DMS153 treated with DMSO at 0.1 percent for 48 hours (cell line): ENCODE data around the gene MYD88.

Experiments used
- DNase-seq: peaks from one replicate; lab custom pipeline; 2025; ENCODE audit not compliant: unreplicated experiment; lab: John Stamatoyannopoulos, UW

The MYD88 gene

DNA sequence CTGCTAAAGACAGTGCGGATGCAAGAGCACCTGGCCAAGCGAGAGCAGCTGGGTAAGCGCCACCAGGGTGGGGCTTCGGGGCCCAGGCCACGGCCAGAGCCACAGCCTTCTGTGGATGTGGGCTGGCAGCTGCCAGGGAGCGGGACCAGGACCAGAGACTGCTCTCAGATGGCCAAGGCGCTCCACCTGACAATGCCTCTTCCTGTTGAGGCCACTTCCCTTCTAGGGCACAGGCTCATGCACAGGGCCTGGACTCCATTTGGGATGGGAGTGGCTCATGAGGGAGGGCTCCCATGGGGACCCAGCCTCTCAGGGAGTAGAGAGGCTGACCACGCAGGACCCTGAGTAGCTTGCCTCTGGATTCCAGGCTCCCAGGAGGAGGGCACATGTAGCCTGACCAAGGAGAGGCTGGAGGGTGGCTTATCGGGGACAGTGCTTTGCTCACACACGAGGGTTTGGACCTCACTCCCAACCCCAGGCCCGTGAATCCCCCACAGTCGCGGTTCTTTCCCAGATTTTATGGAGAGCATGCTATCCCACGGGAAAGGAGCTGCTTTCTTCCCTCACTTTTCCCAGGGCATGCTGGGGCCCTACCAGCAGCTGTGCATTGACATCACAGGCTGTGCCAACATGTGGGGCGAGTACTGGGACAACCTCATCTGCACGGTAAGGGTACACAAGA, 26.6 kb upstream of the MYD88 start:
- DNase-seq: no peak

DNA sequence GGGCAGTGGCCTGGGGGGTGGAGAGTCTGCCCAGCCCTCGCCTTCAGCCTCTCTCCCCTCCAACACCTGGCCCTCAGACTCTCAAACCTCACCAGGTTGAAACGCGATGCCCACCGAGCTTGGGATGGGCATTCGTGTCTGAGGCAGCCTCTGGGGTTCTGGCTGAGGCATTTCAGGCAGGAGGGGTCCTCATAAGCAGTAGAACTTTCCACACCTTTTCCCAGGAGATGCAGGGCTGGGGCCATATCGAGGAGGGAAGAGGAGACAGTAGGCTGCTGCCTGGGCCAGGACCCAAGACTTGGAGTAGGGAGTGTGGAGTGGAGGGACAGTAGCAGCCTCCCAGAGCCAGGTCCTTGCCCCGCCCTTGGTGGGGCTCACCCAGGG, 26.1 kb upstream of the MYD88 start:
- DNase-seq: no peak

DNA sequence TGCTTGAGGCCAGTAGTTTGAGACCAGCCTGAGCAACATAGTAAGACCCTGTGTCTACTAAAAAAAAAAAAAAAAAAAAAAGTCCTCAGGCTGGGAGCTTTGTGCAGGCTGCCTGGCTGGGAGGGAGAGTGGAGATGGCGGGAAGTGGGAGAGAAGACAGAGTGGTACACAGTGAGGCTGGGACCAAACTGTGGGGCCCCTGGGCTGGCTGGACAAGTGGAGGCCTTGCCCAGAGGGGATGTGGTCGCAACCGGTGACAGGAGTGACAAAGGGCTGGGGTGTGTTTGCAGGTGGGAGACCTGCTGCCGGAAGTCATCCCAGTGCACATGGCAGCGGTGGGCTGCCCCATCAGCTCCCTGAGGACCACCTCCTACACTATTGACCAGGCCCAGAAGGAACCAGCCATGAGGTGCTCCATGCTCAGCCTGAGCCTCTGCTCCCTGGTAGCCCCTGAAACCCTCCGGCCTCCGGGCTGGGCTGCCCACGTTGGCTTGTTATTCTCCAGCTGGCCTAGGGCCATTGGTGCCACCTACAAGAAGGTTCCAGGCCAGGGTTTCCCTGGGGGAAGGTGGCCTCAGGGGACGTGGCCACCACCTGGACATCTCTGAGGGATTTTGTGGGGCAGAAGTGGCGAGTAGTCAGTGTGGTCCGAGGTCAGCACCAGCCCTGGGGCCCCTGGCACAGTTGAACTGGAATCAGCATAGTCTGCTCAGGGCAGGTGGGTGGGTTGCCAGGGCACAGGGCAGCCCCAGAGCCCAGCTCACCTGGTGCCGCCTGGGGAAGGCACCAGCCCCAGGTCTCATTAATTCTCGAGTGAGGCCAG, 24.2 kb upstream of the MYD88 start:
- DNase-seq: no peak

DNA sequence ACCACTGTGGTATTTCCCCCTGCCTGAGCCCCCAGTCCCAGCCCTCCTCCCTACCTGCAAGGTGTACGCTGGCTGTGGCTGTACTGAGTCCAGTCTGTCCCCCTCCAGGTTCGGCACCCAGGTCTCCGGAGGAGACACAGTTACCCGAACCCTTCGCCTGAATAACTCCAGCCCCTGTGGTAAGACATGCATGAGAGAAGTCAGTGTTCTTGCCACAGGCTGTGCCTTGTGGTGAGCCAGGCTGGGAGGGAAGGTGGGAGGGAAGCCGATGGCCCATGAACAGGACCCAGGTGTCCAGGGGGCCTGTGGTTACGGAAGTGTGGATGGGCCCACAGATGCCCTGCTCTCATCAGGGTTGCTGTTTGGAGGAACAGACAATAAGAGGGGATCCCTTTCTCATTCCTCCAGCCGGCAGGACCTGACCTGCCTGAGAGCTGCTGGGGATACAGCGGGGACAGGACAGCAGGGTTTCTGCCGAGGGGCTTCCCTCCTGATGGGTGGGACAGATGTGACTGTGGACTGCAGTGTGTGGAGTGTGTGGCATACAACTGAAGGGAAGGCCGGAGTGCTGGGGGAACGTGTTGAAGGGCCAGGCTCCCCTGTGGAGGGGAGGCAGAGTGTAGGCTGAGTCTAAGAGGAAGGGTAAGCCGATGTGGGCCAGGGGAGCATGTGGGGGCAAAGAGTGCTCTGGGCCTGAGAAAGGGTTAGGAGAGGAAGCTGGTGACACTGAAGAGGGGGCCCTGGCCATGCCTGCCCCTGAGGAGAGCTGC, 23.4 kb upstream of the MYD88 start:
- no peak for DNase-seq

DNA sequence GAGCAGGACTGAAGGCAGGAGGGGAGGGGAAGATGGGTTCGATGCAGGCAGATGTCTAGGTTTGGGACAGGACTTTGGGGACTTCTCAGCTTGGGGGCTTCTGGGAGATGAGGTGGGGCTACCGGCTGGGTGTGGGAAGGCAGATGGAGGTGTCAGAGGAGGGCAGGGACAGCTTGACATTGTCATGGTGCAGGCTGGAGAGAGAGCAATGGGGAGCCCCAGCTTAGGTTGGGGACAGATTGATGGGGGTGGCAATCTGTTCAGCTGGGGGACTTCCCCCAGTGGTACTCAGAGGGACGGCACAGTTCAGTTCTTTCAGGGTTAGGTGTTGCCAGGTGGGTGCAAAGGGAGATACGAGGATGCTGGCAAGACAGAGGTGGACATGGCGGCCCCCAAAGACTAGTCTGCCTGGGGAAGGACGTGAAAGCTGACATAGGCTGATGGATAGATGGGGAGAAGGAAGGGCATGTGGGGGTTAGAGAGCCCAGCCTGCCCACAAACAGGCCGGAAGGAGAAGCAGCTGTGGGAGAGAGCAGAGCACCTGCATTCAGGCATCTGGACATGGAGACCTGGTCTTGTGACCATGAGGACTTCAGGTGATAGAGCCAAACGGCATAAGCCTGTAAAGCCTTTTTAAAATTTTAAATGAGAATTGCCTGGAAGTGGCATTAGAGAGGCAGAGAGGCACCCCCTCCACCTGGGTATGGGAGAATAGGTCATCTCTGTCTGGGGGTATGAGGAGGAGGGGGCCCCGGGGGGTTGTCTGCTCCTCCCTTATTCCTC, 22.6 kb upstream of the MYD88 start:
- DNase-seq: no peak

DNA sequence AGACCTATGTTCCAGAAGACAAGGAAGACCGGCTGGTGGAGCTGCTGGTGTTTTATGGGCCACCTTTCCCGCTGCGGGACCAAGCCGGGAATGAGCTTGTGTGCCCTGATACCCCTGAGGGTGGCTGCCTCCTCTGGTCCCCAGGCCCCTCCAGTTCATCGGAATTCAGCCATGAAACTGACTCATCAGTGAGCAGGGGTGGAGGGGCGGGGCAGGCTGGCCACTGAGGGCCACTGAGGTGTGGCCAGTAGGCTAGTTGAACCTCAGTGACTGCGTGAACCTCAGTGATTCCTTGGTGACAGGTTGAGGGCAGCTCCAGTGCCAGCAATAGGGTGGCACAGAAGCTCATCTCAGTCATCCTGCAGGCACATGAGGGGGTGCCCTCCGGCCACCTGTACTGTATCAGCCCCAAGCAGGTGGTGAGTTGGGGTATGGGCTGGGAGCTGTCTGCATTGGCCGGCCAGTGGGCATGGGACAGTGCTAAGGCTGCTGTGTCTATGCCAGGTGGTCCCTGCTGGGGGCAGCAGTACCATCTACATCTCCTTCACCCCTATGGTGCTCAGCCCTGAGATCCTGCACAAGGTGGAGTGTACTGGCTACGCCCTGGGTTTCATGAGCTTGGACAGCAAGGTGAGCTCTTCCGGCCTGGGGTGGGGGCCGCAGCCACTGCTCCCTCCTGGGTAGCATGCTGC, 21.8 kb upstream of the MYD88 start:
- no peak for DNase-seq

- DNase-seq: no peak
Observed at GRCh38 chr3:38117163-38117716, 21.2 kb upstream of the MYD88 start.

DNA sequence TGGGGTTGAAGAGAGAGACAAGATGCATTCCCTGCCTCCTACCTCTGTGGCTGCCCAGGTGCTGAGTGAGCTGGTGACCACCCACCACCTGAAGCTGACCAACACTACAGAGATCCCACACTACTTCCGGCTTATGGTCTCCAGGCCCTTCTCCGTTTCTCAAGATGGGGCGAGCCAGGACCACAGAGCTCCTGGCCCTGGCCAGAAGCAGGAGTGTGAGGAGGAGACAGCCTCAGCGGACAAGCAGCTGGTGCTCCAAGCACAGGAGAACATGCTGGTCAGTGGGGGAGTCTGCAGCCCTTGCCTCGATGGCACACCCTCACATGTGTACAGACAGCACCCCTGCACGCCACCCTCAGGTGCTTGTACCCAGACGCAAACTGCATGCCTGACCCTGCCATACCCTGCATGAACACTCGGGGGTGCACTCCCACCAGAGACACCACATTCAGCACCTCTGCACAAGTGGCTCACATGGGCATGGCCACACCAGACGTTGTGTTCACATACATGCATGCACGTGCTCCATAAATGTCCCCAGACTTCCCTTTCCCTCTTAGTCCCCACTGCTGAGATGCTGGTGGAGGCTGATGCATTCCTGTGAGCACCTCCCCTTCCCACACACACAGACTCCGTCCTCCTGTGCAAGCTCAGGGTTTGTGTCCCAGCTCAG, 20.6 kb upstream of the MYD88 start:
- DNase-seq: no peak

DNA sequence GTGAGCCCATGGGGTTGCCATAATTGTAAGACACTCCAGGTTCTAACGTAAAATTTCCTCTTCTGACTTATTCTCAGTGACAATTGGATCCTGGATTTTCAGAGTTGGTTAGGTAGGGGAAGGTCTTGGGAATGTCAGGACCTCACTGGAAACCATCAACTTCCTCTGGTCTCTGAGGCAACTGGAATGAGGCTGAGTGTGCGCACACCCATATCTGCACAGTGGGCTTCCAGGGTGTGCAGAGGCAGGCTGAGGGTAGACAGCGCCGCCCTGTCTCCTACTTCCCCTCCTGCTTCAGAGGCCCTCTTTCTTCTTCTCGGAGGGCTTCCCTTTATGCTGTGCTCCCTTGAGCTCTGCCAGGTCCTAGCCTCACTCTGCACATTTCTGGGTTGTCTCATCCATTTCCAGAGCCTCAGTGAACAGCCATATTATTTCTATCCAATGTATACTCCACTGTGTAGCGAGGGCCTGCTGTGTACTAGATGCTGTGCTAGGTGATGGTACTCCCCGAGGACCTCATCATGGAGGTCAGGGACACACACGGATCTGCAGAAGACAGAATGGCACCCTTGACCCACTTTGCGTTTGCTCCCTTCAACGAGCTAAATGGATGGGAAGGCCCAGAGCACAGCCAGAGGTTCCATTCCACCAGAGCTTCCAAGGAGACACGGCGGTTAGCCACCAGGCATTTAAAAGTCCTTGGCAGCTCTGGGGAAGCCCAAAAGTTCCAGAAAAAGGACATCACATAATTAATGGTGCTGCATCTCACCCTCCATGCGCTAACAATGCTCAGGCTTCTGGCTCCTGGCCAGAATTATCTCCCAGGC, 19.8 kb upstream of the MYD88 start:
- DNase-seq: no peak

- no peak for DNase-seq
Observed at GRCh38 chr3:38119248-38119544, 19.3 kb upstream of the MYD88 start.

DNA sequence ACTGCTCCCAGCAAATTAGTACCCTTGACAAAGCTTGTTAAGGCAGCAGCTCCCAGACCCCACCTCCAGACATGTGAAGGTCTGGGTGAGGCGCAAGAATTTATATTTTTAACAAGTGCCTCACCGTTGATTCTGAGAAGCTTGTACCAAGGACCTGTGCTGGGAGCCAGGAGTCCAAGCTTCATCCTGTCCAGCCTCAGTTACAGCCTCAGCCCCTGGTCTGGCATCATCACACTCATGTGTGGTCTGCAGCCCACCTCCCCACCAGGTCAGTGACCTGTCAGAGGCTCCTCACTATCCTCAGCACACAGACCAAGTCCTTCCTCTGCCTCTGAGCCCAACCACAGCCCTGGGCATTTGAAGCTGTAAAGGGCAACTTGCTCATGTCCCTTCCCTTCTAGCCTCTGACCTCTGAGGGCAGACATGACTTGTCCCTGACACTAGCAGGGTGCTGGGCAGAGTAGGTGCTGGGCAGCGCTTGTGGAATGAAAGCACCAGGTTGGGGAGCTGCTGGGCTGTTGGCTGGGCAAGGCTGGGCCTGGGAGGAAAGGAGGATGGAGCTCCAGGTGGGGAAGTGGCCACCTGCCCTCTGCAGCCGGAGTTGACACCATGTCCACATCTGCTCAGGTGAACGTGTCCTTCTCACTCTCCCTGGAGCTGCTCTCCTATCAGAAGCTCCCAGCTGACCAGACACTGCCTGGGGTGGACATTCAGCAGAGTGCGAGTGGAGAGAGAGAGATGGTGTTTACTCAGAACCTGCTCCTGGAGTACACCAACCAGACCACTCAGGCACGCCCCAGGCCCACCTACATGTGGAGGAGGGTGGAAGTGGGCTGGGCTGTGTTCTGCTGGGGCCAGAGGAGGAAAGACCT, 18.4 kb upstream of the MYD88 start:
- no peak for DNase-seq

- no peak for DNase-seq
Observed at GRCh38 chr3:38120693-38121450, 17.6 kb upstream of the MYD88 start.

DNA sequence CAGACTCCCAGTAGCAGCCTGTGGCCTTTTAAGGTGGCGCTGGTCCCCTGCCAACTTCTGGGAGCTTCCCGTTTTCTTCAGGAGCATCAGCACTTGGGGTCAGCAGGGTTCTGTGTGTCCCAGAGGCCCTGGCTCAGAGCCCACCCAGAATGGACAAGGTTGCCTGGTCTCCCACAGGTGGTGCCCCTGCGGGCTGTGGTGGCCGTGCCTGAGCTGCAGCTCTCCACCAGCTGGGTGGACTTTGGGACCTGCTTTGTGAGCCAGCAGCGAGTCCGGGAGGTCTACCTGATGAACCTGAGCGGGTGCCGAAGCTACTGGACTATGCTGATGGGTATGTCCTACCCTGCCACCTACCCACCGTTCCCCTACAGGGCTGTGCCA, 17.0 kb upstream of the MYD88 start:
- DNase-seq: no peak

DNA sequence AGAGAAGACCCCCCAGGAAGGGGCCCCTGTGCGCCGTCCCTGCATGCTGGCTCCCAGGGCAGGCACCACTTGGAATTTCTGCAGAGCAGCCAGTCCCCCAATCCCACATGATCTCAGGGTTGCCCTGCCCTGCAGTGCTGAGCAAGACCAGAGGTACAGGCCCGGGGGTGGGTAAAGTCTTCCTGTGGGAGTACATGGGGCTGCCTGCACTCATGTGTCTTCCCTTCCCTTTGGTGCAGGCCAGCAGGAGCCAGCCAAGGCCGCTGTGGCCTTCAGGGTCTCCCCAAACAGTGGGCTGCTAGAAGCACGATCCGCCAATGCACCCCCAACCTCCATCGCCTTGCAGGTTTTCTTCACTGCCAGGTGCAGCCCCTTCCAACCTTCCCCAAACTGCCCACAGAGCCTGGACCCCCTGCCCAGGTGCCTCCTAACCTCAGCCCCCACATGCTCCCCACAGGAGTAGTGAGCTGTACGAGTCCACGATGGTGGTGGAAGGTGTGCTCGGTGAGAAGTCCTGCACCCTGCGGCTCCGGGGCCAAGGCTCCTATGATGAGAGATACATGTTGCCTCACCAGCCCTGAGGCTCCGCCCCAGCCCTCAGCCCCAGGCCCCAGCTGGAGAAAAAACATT, 16.5 kb upstream of the MYD88 start:
- DNase-seq: no peak

- no peak for DNase-seq
Observed at GRCh38 chr3:38122712-38123290, 15.7 kb upstream of the MYD88 start.

GRCh38 chr3:38124324-38125122, 13.9 kb upstream of the MYD88 start:
- no peak for DNase-seq
